Measurements from ENCODE around the gene A2M.
A peak's percentile ranks its signal among the peaks of the same experiment; 100 is the strongest.

The A2M gene

DNA sequence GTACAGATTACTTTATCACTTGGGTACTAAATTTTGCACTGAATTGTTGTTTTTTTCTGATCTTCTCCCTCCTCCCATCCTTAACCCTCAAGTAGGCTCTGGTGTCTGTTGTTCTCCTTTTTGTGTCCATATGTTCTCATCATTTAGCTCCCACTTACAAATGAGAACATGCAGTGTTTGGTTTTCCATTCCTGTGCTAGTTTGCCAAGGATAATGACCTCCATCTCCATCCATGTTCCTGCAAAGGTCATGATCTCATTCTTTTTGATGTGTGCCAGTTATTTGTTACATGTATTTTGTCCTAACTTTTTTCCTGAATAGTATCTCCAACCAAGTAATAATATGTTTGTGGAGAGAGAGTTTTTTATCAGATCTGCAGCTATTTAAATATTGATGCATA lies 44.2 kb downstream of the A2M start:
- DNase-seq, result no peak

DNA sequence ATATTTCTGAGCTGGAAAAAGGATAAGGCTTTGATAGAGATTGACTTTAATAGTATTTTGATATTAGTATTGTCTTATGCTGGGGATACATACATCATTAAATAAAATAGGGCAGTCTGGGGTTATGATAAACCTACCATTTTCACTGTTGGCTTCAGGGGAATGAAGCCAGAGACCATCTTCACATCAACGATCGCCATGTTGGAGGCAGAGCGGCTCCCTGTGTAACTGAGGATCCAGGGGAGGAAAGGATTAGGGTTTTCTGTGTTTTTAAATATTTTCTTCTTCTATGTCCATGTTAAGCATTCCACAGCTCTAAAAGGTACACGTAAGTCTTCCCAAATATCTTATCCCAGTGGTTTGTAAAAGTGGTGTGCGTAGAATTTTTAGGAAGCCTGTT lies 45.4 kb downstream of the A2M start:
- no peak for DNase-seq

DNA sequence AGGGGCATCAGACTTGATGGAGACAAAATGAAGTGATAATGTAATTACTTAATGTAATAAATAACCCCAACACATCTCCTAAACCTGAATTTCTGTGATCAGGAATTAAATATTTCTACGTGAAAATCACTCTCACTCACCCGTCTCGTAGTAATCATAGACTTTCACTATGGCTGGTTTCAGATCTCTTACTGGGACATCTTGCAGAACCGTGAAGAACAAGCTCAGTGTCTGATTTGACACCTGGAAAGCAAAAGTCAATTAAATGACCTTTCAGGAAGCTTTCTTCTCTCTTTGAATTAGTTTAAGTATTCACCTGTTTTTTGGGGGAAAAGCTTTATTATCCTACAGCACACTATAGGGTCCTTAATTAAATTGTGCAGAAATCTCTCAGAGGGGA lies 47.1 kb downstream of the A2M start:
- DNase-seq, result no peak

DNA sequence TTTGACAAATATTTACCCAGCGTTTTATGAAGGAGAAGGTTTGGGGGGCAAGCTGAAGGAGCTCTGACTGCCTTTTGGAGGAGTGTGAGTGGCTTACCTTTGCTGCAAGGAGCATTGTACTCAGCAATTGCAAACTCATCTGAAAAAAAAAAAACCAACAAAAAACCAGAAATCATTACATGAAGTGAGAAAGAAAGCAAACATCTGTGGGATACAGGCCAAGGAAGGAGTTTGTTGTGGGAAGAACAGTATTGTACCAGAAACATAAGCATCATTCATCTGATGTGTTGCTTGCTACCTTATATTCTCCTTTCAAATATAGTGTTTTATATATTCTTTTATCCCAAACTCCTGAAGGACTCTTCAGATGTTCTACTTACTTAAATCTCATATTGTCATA lies 47.6 kb downstream of the A2M start:
- DNase-seq, result no peak

DNA sequence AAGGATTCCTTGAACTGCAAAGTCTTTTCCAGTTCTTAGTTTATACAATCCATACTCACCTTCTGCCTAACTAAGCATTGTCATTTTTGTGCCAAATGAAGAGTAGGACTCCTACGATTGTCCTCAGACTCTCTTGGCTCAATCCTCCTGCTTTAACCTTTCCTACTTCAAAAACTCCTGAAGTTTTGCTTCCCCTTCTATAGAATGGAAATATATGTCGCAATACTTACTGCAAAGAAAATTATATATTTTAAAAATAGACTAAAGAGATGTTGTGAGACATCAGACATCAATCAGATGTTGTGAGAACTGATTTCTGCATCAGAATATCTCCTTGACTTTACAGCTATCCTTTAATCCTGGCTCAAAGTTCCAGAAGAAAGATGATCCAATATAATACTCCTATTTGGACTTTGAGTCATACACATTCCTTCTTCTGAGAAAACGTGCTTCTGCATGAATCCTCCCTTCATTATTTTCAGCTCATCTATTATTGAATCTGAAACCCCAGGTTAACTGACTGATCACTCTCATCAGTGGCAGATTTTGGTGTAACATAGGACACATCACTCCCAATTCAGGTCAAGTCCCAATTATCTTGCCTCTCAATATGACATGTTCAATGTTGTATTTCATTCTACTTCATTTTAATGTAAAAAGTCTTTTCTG lies 48.8 kb downstream of the A2M start:
- DNase-seq, result no peak

DNA sequence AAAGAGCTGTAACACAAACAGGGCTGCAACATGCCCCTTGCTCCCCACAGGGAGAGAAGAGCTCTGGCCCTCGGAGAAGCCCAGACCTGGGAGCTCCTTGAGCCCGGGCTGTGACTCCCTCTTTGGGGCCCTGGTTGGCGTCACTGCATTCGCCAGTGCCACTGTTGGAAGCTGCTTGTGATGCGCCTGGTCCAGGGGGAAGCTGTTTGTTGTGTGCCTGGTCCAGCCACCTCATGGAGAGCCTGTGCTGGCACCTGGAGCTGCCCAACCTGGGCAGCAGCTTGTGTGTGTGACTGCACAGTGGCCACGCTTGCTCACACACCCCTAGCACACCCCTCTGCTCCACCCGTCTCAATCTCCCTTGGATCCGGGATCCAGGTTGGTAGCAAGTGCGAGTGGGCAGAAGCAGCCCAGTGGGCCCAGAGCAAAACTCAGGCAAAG lies 49.5 kb downstream of the A2M start:
- no peak for DNase-seq

DNA sequence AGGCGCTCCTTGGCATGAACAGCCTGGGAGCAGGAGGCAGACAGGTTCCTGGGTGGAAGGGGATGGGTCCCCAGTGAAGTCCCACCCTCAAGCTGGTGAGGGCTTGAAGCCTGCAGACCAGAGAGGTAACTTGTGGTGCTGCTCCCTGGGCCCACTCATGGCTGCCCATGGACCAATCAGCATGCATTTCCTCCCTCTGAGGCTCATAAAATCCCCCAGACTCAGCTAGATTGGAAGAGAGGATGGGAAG lies 50.2 kb downstream of the A2M start:
- no peak for DNase-seq

DNA sequence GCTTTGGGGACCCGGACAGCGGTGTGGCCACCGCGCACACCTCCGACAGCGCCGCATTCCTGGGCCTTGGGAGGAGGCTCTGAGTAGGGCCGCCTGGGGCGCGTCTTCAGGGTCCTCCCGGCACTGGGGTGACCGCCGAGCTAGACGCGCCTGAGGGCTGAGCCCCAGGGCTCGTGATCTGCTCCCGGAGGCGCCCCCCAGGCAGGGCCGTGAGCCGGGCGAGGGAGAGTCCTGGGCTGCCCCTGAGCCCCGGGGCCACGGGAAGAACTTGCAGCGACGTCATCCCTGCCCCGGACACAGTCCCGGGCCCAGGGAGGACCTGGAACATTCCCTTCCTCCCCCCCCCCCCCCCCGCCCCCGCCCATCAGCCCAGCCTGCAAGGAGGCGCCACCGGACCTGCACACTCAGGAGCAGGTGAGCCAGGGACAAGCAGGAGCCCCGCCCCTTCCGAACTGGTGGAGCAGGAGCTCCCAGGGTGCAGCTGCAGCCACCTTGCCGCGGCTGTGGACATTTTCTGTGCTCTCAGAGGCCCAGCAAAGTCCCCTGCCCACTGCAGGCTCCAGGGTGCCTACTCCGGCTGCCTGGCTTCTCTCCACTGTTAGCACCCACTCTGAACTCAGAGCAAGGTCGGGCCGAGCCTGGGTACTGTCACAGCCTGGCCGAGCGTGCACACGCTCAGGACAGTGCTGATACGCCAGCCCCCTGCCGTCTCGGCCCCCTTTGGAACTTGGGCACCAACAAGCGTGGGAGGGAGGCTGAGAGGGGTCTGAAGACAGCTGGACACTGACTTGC lies 50.7 kb downstream of the A2M start:
- no peak for DNase-seq

DNA sequence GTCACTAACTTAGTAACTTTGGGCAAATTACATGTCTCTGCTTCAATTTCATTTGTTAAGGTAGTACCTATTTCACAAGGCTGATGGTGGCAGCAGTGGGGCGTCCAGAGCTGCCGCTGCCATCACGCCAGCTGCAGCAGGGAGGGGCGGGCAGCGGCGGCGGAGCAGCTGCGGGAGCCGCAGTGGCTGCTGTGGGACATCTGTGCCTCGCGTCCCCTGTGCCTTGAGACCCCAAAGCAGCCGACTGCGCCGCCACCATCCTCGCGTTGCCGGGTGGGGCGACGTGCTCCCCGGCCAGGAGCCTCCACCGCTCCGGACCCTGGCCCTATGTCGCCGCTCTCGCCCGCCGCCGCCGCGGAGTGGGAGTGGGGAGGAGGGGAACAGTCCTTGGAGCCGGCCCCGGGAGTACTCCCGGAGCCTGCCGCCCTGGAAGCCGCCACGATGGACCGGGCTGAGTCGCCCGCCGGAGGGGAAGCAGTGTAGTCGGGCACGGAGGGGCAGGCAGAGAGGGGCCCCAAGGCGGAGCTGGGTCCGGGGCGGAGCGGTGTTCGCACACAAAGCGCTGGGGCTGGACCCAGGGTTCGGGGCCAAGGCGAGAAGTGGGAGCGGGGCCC lies 51.4 kb downstream of the A2M start:
- DNase-seq, result peak; percentile 55 to 63

DNA sequence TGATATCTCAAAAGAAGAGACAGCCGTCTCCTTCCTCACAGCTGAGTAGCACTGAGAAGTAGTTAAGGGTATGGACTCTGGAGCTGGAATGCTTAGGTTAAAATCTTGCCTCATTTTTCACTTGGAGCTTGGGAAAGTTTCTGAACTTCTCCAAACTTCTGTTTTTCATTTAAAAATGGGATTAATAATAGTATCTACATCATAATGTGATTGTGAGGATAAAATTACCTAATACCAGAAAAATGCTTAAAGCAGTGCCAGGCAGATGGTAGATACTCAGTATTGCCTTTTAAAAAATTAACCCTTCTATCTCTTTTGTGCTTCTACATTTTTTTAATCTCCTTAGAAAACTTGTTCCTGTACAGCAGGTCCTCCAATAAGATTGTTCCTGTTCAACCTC lies 63.1 kb downstream of the A2M start:
- DNase-seq, result no peak

DNA sequence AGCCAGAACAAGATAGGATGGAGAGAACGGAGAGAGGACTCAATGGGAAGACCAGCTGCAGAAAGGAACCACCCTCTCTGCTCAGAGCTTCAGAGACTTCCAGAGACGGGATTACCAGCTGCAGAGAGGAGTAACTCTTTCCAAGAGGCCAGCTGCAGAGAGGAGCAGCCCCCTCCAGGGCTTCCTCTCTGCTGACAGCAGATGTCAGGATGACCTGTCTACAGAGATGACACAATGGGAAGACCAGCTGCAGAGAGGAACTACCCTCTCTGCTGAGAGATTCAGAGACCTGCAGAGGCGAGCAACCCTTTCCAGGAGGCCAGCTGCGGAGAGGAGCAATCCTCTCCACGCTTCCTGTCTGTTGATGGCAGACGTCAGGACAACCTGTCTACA lies 64.6 kb downstream of the A2M start:
- DNase-seq, result no peak

DNA sequence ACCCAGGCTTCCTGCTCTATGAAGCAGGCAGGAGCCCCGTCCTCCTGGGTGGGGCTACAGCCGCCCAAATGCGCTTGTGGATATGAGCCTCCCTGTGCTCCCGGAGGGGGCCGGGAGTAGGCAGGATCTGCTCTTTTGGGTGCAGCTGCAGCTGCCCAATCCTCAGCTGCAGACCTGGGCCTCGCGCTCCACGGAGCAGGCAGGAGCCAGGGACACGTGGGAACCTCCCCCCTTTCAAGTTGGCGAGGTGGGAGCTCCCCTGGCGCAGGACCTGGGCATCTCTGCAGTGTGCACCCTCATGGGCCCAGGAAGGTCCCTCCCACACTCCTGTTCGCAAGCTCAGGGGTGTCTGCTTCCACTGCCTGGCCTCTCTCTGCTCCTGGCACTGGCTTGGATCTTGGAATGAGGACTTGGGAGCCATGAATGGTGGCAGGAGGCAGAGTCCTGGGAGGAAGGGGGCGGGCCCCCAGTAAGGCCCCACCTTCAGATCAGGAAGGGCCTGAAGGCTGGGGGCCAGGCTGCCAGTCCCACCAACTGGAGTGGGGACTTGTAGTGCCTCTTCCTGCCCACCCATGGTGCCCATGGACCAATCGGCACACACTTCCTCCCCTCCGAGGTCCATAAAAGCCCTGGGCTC lies 65.1 kb downstream of the A2M start:
- DNase-seq, result no peak

DNA sequence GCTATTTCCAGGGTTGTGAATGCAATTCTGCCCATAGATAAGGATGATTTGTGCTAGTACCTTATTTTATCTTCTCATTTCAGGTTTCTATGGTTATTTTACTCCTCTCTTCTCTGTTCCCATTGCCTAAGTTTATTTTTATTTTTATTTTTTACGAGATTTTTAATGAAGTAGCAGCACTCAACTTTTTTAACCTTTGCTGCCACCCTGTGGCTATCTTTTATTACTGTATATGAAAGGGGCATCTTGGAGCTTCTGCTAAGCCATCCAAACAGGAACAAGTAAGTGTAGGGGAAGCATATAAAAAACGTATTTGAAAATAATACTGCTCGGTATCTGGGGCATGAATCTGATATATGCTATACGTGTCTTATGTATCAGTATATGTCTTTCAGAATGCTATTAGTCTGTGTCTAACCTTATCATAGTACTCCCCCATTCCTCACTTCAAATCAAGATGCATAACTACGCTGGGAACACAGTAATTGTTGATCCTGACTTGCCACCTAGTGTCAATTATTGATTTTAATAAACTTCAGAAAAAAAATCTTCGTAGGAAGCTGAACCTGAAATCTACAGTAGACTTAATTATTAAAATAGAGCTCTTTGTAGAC lies 66.1 kb downstream of the A2M start:
- DNase-seq, result no peak

DNA sequence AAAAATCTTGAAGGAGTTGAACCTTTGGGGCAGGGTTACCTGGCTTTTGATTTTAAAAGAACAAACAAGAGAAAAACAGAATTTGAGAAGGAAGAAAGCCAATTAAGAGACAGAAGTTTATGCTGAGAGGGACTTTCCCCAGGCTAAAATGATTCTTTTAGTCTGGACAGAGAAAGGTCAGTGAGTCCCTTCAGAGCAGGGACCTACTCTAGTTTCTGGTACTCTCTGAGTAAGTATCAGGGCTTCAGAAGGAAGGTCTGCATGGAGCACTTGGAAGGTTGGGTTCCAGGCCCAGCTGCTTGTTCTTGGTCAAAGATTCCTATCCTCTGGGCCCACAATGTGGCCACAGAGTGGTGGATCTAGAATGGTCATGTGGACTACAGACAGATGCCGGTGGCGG lies 66.8 kb downstream of the A2M start:
- no peak for DNase-seq

DNA sequence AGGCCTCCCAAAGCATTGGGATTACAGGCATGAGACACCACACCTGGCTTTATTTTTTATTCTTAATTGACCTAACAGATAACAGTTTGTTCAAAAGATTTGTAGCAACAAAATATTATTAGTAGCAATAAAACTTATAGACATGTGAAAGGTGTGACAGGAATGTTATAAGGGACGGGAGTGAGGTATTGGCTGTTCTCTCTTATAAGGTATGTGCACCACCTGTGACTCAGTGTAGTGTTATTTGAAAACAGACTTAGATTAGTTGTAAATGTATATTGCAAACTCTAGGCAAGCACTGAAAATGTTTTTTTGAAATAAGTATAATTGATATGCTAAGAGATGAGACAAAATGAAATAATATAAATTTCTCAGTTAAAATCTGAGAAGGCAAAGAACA lies 68.6 kb downstream of the A2M start:
- no peak for DNase-seq

DNA sequence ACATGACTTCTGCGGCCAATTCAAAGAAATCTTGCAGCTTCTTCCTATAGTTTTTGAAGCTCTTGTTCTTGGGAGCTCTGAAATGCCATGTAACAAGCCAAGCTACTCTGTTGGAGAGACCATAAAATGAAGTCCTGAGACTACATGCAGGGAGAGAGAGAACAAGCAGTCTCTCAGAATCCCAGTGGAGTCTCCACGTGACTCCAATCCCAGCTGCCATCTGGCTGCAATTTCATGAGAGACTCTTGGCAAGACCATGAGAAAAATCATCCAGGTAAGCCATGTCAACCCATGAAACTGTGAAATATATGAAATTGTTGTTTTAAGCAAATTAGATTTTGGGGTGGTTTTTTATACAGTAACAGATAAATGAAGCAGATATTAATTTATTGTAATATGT lies 72.0 kb downstream of the A2M start:
- no peak for DNase-seq

DNA sequence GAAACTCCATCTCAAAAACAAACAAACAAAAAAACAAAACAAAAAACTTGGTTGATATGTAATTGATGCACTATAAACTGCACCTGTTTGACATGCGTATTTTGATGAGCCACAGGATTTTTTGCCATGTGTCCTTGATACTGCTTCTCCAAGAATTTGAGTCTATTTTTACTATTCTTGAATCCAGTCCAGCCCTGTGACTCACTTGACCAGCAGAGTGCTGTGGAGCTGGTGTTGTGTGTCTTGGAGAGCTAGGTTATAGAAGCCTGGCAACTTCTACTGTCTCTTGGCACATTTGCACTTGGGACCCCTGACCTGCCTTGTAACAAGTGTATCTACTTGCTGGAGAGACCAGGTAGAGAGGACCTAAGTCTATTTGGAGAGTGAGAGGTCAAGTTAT lies 74.4 kb downstream of the A2M start:
- DNase-seq, result no peak

DNA sequence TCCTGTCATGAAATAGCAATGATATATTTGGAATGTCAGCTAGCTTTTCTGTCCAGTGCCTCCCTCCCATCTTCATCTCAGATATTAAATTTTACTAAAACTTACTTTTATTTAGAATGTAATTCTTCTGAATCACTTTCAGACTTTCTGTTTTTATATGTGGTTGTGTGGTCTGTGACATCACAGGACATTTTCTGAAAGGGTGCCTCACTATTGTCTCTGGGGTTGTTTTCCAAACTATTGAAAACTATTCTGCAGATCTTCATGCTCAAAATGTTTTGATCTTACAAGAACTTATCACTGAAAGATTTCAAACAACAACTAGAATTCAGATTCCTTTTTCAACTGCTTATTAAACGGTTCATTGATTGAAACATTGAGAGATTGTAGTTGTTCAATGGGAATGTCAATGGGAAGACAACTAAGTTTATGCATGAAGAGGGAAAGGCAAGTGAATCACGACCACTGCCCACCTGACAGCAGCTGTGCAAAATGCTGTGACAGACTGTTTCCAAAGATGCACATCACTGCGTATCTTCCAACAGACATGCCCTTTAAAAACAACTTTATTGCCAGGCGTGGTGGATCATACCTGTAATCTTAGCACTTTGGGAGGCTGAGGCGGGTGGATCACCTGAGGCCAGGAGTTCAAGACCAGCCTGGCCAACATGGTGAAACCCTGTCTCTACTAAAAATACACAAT lies 75.1 kb downstream of the A2M start:
- no peak for DNase-seq

DNA sequence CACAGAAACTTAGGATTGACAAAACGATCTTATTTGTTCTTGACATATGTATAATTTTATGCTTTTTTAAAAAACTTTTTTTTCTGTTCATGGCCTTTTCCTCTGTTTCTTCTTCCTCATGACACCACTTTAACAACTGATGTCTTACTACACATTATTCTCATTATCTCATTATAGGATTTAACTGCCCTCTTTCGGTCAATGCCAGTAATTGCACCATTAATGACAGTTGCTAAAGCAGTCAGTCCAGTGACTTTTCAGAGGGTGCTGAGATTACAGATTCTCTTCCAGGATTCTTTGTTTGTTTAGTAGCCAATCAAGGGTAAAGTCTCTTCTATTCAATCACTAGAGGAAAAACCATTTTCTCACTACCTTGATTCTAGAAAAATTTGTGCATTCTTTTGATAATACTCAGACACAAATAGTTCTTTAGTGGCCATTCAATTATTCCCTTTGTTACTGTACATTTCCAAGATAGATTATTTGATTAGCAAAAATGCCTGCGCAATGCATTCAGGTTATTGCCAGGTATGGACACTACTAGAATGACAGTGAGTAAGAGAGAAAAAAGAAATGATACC lies 76.2 kb downstream of the A2M start:
- DNase-seq, result no peak

DNA sequence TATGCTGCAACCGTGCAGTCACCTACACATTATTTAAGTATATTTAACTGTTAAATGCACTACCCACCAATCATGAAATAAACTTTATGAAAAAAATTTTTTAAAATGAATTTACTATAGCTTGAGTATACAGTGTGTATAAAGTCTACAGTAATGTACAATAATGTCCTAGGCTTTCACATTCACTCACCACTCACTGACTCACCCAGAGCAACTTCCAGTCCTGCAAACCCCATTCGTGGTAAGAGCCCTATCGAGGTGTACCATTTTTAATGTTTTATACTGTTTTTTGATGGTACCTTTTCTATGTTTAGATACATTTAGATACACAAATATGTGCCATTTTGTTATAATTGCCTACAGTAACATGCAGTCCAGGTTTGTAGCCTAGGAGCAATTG lies 78.3 kb downstream of the A2M start:
- no peak for DNase-seq

DNA sequence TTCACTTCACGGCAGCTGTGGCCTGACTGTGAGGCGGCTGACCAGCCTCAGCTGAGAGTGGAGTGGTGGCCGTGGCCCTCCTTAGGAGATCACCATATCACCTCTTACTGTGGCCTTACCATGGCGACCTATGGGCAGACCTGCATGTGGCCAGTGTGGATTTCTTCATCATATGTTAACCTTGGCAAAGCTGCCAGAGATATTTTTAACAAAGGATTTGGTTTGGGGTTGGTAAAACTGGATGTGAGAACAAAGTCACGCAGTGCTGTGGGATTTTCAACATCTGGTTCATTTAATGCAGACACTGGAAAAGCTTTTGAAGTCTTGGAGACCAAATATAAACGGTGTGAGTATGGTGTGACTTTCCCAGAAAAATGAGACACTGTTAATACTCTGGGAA lies 79.5 kb downstream of the A2M start:
- no peak for DNase-seq

DNA sequence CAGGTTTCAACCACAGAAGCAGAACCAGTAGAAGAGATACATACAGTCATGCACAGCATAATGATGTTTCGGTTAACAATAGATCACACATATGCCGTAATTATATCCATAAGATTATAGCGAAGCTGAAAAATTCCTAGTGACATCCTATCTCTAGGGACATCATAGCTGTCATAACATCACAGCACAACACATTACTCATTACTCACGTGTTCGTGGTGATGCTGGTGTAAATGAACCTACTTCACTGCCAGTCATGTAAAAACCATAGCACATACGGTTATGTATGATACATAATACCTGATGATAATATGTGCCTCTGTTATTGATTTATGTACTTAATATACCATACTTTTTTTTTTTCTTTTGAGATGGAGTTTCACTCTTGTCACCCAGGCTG lies 81.6 kb downstream of the A2M start:
- DNase-seq, result no peak
